Kidney tubule cell (primary cell): ENCODE measurements around the gene BAIAP2L1.
"Not testable (repeated sequence)": the region's sequence is repeated elsewhere in the genome, so short reads cannot be mapped to it uniquely, and the experiment has no call there.

ENCODE experiments used
- DNase-seq: peaks from one replicate; pipeline ENCODE4 v3.0.0-alpha.2; 2018; ENCODE audit warnings: low spot score

BAIAP2L1 gene

DNA sequence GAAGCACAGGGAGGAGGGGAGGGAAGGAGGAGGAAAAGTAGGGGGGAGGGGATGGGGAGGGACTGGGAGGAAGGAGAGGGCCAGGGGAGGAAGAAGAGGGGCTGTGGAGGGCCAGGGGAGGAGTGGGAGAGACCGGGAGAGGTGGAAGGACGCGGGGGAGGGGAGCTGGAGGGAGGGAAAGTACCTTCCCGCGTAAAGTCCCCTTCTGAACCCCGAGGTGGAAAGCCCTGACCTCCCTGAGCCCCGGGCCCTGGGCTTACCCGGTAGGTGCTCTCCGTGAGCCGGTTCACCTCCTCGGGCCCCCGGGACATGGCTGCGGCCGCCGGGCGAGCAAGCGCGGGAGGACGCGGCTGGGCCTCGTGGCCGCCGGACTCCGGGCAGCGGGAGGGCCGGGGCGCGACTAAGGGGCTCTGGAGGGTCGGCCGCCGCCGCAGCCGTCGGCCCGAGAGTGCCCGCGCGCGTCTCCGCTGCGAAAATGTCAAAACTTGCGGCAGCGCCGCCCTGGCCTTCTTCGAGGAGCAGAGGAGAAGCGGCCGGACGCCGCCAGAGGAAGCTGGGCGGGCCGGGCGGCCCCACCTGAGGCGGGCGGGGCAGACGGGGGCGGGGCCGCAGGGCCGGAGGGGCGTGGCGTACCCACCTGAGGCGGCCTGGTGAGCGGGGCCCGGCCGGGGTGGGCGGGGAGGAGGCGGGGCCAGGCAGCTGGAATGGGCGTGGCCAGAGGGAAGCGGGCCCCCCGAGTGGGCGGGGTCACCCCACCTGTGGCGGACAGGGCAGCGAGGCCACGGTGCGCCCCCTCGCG is at the start of gene BAIAP2L1:
Gene BAIAP2L1 (minus strand): TSS at position 549 of the 799 bp plus-strand sequence. CDS start 238 bp downstream, at position 311.
- DNase-seq = peak; percentile 93

GRCh38 chr7:98448766-98449165 is 47.9 kb upstream of the BAIAP2L1 start:
- no peak for DNase-seq

GRCh38 chr7:98440992-98441391 is 40.1 kb upstream of the BAIAP2L1 start:
- DNase-seq = not testable (repeated sequence)

DNA sequence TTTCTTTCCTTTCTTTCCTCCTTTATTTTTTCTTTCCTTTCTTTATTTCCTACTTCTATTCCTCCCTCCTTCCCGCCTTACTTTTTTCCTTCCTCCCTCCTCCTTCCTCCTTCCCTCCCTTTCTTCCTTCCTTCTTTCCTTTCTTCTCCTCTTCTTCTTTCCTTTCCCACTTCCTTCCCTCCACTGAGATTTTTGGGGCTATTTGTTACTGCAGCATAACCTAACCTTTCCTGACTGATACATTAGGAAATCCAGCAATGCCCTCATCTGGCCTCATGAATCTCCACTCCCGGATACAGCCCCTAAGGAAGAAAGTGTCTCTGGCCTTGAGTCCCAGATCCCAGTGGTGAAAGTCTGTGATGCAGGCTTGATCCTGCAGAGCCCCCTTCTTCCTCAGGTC is 38.6 kb upstream of the BAIAP2L1 start:
- no peak for DNase-seq

- no peak for DNase-seq
Observed at GRCh38 chr7:98434087-98434486, 33.2 kb upstream of the BAIAP2L1 start.

DNA sequence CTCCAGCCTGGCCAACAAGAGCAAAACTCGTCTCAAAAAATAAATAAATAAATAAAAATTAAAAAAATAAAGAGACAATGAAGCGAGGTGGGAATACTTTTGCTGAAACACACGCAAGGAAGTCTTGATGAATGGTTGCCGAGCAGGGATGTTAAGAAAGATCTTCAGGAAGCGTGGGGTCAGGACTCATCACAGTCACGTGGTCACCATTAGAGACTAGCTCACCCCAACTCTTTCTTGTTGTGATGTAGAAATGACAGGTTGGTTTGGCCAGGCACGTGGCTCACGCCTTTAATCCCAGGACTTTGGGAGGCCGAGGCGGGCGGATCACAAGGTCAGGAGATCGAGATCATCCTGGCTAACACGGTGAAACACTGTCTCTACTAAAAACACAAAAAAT is 28.9 kb upstream of the BAIAP2L1 start:
- DNase-seq = no peak

GRCh38 chr7:98423043-98423442 is 22.2 kb upstream of the BAIAP2L1 start:
- peak; percentile 68 for DNase-seq

DNA sequence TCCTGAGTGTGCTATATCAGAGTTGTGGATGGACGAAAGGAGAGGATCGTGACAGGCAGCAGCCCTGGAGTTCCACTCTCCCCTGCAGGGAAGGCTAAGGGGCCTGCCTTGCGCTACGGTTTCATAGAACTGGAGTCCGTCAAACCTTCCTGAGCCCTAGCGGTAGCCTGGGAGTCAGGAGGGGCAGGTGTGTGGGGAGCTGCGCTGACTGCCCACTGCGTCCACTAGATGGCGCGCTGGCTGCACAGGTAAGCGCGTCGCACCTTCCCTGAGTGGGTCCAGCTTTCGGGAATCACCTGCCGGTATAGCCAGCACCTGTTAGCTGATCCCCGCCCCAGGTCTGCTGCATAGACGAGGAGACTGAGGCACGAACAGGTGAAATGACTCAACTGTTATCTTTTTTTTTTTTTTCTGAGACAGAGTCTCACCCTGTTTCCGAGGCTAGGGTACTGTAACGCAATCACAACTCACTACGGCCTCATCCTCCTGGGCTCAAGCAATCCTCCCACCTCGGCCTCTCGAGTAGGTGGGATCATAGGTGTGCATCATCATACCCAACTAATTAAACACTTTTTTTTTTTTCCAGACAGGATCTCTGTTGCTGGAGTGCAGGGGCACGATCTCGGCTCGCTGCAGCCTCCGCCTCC is 20.2 kb upstream of the BAIAP2L1 start:
- peak; percentile 86 for DNase-seq

GRCh38 chr7:98419988-98420387 is 19.1 kb upstream of the BAIAP2L1 start:
- DNase-seq = not testable (repeated sequence)

- DNase-seq = not testable (repeated sequence)
Observed at GRCh38 chr7:98419316-98419691, 18.4 kb upstream of the BAIAP2L1 start.

GRCh38 chr7:98418636-98419315 is 17.9 kb upstream of the BAIAP2L1 start:
- DNase-seq = peak; percentile 99

GRCh38 chr7:98418271-98418635 is 17.4 kb upstream of the BAIAP2L1 start:
- DNase-seq = peak; percentile 61

- not testable (repeated sequence) for DNase-seq
Observed at GRCh38 chr7:98417604-98418270, 16.8 kb upstream of the BAIAP2L1 start.

GRCh38 chr7:98414205-98414900 is 13.5 kb upstream of the BAIAP2L1 start:
- DNase-seq = no peak

DNA sequence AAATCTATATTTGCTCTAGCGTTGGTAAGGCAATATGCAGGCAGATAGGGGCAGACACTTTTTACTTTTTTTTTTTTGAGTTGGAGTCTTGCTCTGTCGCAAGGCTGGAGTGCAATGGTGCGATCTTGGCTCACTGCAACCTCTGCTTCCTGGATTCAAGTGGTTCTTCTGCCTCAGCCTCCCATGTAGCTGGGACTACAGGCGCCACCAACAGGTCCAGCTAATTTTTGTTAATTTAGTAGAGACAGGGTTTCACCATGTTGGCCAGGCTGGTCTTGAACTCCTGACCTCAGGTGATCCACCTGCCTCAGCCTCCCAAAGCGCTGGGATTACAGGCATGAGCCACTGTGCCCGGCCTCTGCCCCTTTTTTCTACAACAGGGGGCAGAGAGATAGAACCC is 12.8 kb upstream of the BAIAP2L1 start:
- not testable (repeated sequence) for DNase-seq

GRCh38 chr7:98409843-98410242 is 9.0 kb upstream of the BAIAP2L1 start:
- no peak for DNase-seq

DNA sequence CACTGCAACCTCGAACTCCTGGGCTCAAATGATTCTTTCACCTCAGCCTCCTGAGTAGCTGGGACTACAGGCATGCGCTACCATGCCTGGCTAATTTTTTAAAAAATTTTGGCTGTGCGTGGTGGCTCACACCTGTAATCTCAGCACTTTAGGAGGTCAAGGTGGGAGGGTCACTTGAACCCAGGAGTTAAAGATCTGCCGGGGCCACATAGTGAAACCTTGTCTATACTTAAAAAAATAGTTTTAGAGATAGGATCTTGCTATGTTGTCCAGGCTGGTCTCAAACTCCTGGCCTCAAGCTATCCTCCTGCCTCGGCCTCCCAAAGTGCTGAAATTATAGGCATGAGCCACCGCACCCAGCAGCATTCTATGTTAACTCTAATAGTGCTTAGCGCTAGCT is 7.3 kb upstream of the BAIAP2L1 start:
- DNase-seq = not testable (repeated sequence)

DNA sequence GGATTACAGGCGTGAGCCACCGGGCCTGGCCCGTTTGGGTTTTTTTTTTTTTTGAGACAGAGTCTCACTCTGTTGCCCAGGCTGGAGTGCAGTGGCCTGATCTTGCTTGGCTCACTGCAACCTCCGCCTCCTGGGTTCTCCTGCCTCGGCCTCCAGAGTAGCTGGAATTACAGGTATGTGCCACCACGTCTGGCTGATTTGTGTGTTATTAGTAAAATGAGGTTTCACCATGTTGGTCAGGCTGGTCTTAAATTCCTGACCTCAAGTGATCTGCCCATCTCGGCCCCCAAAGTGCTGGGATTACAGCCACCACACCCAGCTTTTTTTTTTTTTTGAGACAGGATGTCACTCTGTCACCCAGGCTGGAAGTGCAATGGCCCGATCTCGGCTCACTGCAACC is 5.9 kb upstream of the BAIAP2L1 start:
- no peak for DNase-seq

- DNase-seq = no peak
Observed at GRCh38 chr7:98404840-98405239, 4.0 kb upstream of the BAIAP2L1 start.

DNA sequence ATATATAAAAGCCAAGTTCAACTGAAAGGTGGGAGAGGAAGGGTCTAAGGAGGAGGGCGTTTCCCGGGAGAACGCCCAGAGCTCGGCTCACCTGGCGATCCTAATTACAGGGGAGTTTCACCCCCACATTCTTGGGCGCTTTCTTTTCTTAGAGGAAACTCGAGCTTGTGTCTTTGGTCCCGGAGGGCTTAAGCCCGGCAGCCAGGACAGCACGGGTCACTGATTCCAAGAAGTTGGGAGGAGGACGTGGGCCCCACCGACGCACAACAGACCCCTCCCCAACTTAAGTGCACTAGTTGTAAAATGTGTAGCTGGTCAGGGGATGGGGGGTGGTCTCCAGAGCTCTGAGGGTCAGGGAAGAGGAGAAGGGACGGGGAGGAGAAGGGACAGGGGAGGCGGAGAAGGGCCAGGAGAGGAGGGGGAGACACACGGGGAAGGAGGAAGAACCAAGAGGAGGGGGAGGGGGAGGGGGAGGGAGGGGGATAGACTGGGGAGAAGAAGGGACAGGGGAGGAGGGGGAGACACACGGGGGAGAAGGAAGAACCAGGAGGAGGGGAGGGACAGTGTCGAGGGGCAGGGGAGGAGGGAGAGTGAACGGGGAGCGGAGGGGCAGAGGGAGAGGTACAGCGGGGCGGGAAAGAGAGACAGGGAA is 874 bp downstream of the BAIAP2L1 start:
- peak; percentile 70 for DNase-seq

- peak; percentile 51 for DNase-seq
Observed at GRCh38 chr7:98399462-98399861, 1.4 kb downstream of the BAIAP2L1 start.
